IMR-90 (cell line): ENCODE data around the gene ESYT3. TPM values are rescaled to one million over a fixed set of nuclear protein-coding genes. Genes with fewer than 3 reads are reported as not detected.

Source experiments
- ATAC-seq: fragments of 200-7000 bp; cut with Tn5 transposase; 2 replicates; pipeline ENCODE4 v1.9.1; 2020; ENCODE audit warnings: low read depth, mild to moderate bottlenecking, moderate library complexity
- BruUV-seq: library from RNA; stranded (reverse); fragments of 400-500 nt; replicated peaks from 2 replicates; lab custom pipeline; 2021; lab: Mats Ljungman, UMichigan
- CTCF ChIA-PET: fragments of 300-600 bp; formaldehyde crosslinking; extraction: SDS; loops from one replicate; lab custom pipeline; 2021; ENCODE audit warnings: antibody characterized with exemption; lab: Yijun Ruan, JAX
- POLR2A ChIA-PET: fragments of 300-600 bp; sonication (Branson Sonifier 250); formaldehyde crosslinking; loops from one replicate; lab custom pipeline; 2022; ENCODE audit warnings: antibody characterized with exemption; ENCODE audit not compliant: unreplicated experiment; lab: Charles Lee
- DNase-seq: peaks from one replicate; pipeline ENCODE4 v3.0.0; 2013
- H2AFZ ChIP-seq: replicated peaks from 2 replicates; pipeline ENCODE3; 2013; ENCODE audit warnings: low read length, mild to moderate bottlenecking; ENCODE audit not compliant: poor library complexity
- H2AK5ac ChIP-seq: 2 replicates; pipeline ENCODE4 v1.6.1; 2013; ENCODE audit warnings: low read depth, low read length, inconsistent platforms
- H2AK9ac ChIP-seq: replicated peaks from 2 replicates; pipeline ENCODE3; 2013; ENCODE audit warnings: mild to moderate bottlenecking, low read depth, low read length, moderate library complexity; ENCODE audit not compliant: poor library complexity
- H2BK120ac ChIP-seq: 2 replicates; pipeline ENCODE4 v1.6.1; 2013; ENCODE audit warnings: low read depth, low read length, inconsistent platforms
- H2BK15ac ChIP-seq: 3 replicates; pipeline ENCODE4 v1.6.1; 2013; ENCODE audit warnings: low read depth, low read length, inconsistent platforms
- H2BK20ac ChIP-seq: 2 replicates; pipeline ENCODE4 v1.6.1; 2013; ENCODE audit warnings: low read depth, mild to moderate bottlenecking, inconsistent platforms, low read length, moderate library complexity
- H2BK5ac ChIP-seq: 2 replicates; pipeline ENCODE4 v1.6.1; 2013; ENCODE audit warnings: mild to moderate bottlenecking, low read depth, low read length, inconsistent platforms; ENCODE audit not compliant: poor library complexity, severe bottlenecking
- H3K14ac ChIP-seq: replicated peaks from 2 replicates; pipeline ENCODE4 v1.6.1; 2013; ENCODE audit warnings: low read depth, low read length, inconsistent platforms
- H3K18ac ChIP-seq: 2 replicates; pipeline ENCODE4 v1.6.1; 2013; ENCODE audit warnings: low read depth, low read length, control low read depth
- H3K23ac ChIP-seq: 2 replicates; pipeline ENCODE4 v1.6.1; 2013; ENCODE audit warnings: low read depth, low read length, inconsistent platforms
- H3K27ac ChIP-seq: 2 replicates; pipeline ENCODE4 v1.5.1; 2013; ENCODE audit warnings: mild to moderate bottlenecking, control low read depth, low read length; ENCODE audit not compliant: insufficient read depth
- H3K27me3 ChIP-seq: 2 replicates; pipeline ENCODE4 v1.6.1; 2013; ENCODE audit warnings: low read length; ENCODE audit not compliant: control insufficient read depth, insufficient read depth
- H3K36me3 ChIP-seq: 2 replicates; pipeline ENCODE4 v1.6.1; 2013; ENCODE audit warnings: low read length, mixed read lengths; ENCODE audit not compliant: control insufficient read depth, insufficient read depth
- H3K4ac ChIP-seq: 2 replicates; pipeline ENCODE4 v1.6.1; 2013; ENCODE audit warnings: low read depth, low read length, inconsistent platforms
- H3K4me1 ChIP-seq: 2 replicates; pipeline ENCODE4 v1.6.1; 2013; ENCODE audit warnings: low read length, mixed read lengths; ENCODE audit not compliant: control insufficient read depth, insufficient read depth
- H3K4me2 ChIP-seq: 2 replicates; pipeline ENCODE4 v1.6.1; 2013; ENCODE audit warnings: low read depth, mild to moderate bottlenecking, control low read depth, low read length, moderate library complexity
- H3K4me3 ChIP-seq: 2 replicates; pipeline ENCODE4 v1.5.1; 2013; ENCODE audit warnings: low read depth, mild to moderate bottlenecking, control low read depth, low read length, moderate library complexity; ENCODE audit not compliant: insufficient read depth
- H3K56ac ChIP-seq: 2 replicates; pipeline ENCODE4 v1.6.1; 2013; ENCODE audit warnings: low read length, inconsistent platforms; ENCODE audit not compliant: insufficient read depth; ENCODE audit errors: extremely low read depth
- H3K79me1 ChIP-seq, 2 experiments: 2 replicates each; pipeline ENCODE4 v1.6.1; 2013; ENCODE audit warnings: low read length in 2 of 2, inconsistent platforms in 1 of 2, low read depth in 1 of 2
- H3K9ac ChIP-seq: 2 replicates; pipeline ENCODE4 v1.6.1; 2013; ENCODE audit warnings: low read depth, low read length, control low read depth
- H3K9me1 ChIP-seq: 2 replicates; pipeline ENCODE4 v1.6.1; 2013; ENCODE audit warnings: low read length, inconsistent platforms; ENCODE audit not compliant: insufficient read depth
- H3K9me3 ChIP-seq: 2 replicates; pipeline ENCODE4 v1.6.1; 2013; ENCODE audit warnings: low read length; ENCODE audit not compliant: control insufficient read depth, insufficient read depth
- H4K20me1 ChIP-seq: 2 replicates; pipeline ENCODE4 v1.6.1; 2013; ENCODE audit warnings: low read length, inconsistent platforms; ENCODE audit not compliant: insufficient read depth
- H4K5ac ChIP-seq: 2 replicates; pipeline ENCODE4 v1.6.1; 2013; ENCODE audit warnings: mild to moderate bottlenecking, low read depth, low read length, control low read depth
- H4K8ac ChIP-seq, 2 experiments: 2 replicates each; pipeline ENCODE4 v1.6.1; 2013; ENCODE audit warnings: low read depth in 2 of 2, low read length in 2 of 2, control low read depth in 1 of 2, inconsistent platforms in 1 of 2
- H4K91ac ChIP-seq: 2 replicates; pipeline ENCODE4 v1.6.1; 2013; ENCODE audit warnings: low read depth, low read length, inconsistent platforms; ENCODE audit not compliant: insufficient read depth
- CHD1 ChIP-seq: IDR thresholded peaks from 2 replicates; pipeline ENCODE4 v1.6.1; 2012; ENCODE audit warnings: low read depth, low read length, improper control_type of control experiment
- NFE2L2 ChIP-seq: fragments of 150-350 bp; IDR thresholded peaks from 2 replicates; pipeline ENCODE4 v1.6.1; 2016; ENCODE audit warnings: low read depth, mild to moderate bottlenecking, low read length
- RFX5 ChIP-seq: IDR thresholded peaks from 2 replicates; pipeline ENCODE4 v1.8.0; 2012; ENCODE audit warnings: low read depth, mild to moderate bottlenecking, low read length, moderate library complexity
- SMC3 ChIP-seq: fragments of 150-350 bp; IDR thresholded peaks from 2 replicates; pipeline ENCODE4 v1.6.1; 2016; ENCODE audit warnings: low read depth, mild to moderate bottlenecking, antibody characterized with exemption, low read length, moderate library complexity
- WGBS, 2 experiments: methylation state at CpG; one replicate each; pipeline versions ENCODE4 v1.1.5 to v1.1.7; 2013; ENCODE audit warnings: missing lambda C conversion rate in 2 of 2; ENCODE audit not compliant: insufficient read length in 1 of 2; ENCODE audit errors: extremely low coverage in 2 of 2; 5-methylcytosine and 5-hydroxymethylcytosine counted together
- dilution Hi-C: fragments of 300-500 bp; cut with HindIII; formaldehyde crosslinking; loops from one replicate; pipeline ENCODE4 v1.14.3; 2018; ENCODE audit warnings: low sequenced_read_pairs; ENCODE audit not compliant: unreplicated experiment
- in situ Hi-C: fragments of 300-500 bp; cut with MboI; formaldehyde crosslinking; loops from 3 replicates; pipeline ENCODE4 v1.14.3; 2019; ENCODE audit warnings: low sequenced_read_pairs, inconsistent platforms, mixed read lengths
- intact Hi-C: fragments of 100-400 bp; cut with micrococcal nuclease; formaldehyde crosslinking; loops from 2 replicates; pipeline ENCODE4 v1.10.0; 2022
- polyA plus RNA-seq, 3 experiments: library from polyadenylated mRNA; depleted of rRNA; stranded (reverse); fragments of >200 nt; gene quantifications; 2 replicates each; pipeline ENCODE4 v1.2.3, GENCODE V29; 2012; ENCODE audit warnings: low replicate concordance in 1 of 3
- total RNA-seq: library from RNA; depleted of rRNA; stranded (reverse); fragments of >200 nt; gene quantifications from 2 replicates; pipeline ENCODE4 v1.2.3, GENCODE V29; 2012
- TF ChIP-seq, protein P1 (sequence below): conservative IDR thresholded peaks from 2 replicates; pipeline ENCODE4 v1.5.1; 2012; ENCODE audit warnings: mild to moderate bottlenecking, low read depth, low read length, improper control_type of control experiment

Gene ESYT3
- total and polyA plus RNA-seq, 2 of the 4 experiments (the other 2 are of a cell fraction), result under 0.01 to 0.02 TPM

DNA sequence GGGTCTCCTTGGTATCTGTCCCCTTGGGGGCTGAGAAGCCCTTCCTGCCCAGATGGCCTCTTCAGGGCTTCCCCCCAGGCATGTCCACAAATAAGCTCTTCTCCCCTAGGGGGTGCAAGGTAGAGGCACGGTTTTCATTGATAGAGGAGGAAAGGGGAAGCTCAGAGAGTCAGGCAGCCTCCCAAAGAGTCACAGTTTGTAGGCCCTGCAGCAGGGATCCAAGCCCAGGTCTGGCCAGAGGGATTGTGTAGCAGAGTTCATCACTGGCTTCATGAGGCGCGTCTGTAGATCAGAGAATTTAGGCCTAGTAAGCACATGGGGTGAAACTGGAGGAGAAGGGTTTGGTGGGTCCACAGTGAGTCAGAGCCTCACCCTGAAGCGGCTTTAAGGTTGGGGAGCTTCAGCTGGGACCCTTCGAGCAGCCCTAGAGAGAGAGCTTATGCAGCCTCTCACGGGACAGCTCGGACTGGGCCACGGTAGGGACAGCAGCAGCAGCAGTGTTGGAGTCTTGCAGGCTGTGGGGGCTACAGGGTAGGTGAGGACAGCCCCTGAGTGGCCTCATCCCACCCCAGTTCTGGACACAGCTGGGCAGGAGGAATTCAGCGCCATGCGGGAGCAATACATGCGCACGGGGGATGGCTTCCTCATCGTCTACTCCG lies 37.5 kb upstream of the ESYT3 start (continued):
- no peak for TF ChIP-seq NFE2L2
- TF ChIP-seq, protein P1, sequence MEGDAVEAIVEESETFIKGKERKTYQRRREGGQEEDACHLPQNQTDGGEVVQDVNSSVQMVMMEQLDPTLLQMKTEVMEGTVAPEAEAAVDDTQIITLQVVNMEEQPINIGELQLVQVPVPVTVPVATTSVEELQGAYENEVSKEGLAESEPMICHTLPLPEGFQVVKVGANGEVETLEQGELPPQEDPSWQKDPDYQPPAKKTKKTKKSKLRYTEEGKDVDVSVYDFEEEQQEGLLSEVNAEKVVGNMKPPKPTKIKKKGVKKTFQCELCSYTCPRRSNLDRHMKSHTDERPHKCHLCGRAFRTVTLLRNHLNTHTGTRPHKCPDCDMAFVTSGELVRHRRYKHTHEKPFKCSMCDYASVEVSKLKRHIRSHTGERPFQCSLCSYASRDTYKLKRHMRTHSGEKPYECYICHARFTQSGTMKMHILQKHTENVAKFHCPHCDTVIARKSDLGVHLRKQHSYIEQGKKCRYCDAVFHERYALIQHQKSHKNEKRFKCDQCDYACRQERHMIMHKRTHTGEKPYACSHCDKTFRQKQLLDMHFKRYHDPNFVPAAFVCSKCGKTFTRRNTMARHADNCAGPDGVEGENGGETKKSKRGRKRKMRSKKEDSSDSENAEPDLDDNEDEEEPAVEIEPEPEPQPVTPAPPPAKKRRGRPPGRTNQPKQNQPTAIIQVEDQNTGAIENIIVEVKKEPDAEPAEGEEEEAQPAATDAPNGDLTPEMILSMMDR, result no peak

DNA sequence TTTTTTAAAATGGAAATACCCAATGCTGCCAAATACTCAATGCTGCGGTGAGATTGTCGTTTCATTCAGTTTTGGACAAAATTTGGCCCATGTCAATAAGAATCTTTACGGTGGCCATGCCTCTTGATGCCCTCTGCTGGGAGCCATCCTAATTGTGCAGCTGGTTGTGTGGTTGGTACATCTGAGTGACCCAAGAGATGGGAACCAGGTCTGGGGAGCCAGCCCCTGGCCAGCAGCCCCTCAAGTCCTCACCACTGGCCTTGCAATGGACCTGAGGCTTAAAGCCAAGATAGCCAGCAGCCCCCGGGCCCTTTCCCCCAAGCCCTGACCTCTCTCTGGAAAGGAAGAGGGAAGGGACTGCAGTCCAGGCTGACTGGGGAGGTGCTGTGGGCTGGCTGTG lies 36.4 kb upstream of the ESYT3 start:
- H4K20me1 ChIP-seq, result no peaks in the 10 kb centered on the region; the same call in 1 of the 2 replicates
- H3K56ac ChIP-seq, result no peak overlapping the region
- no peak overlapping the region for H3K9ac ChIP-seq
- H4K5ac ChIP-seq, result no peak overlapping the region
- H2AK5ac ChIP-seq, result no peak overlapping the region
- no peak overlapping the region for H3K4ac ChIP-seq
- no peak overlapping the region for H3K4me2 ChIP-seq
- H3K79me1 ChIP-seq, result peaks cover 5 to 22% of the 10 kb centered on the region in 2 experiments; a peak in 2 of 4 replicates
- dilution Hi-C loops, result no loop called here
- no peaks in the 10 kb centered on the region; the same call in 1 of the 2 replicates for H3K9me1 ChIP-seq
- no peak overlapping the region for H4K8ac ChIP-seq
- TF ChIP-seq NFE2L2 (no peak), CHD1 (no peak), RFX5 (no peak), SMC3 (0 out of 2 replicates have a peak, but pooled peaks have one; percentile 15)
- TF ChIP-seq, protein P1, result no peak
- no peak overlapping the region for H3K27ac ChIP-seq
- no peak for ATAC-seq
- no peak overlapping the region for H3K18ac ChIP-seq
- H2BK120ac ChIP-seq, result no peak overlapping the region
- BruUV-seq, result no TSS peak
- H3K27me3 ChIP-seq, result no peaks in the 10 kb centered on the region
- H3K23ac ChIP-seq, result no peak overlapping the region
- peaks cover 21% of the 10 kb centered on the region for H3K36me3 ChIP-seq
- no peak overlapping the region for H2AFZ ChIP-seq
- H2BK15ac ChIP-seq, result no peak overlapping the region
- in situ Hi-C loops, result no loop called here
- WGBS, 2 experiments, result no CpG with 5 or more reads among the region's 4 CpGs
- POLR2A ChIA-PET, result no interaction called here
- H3K9me3 ChIP-seq, result no peaks in the 10 kb centered on the region
- H3K14ac ChIP-seq, result no peak overlapping the region
- H3K4me3 ChIP-seq, result no peak overlapping the region
- CTCF ChIA-PET, result interaction anchor here (1.3 to 1.5 kb wide), 2 partner anchors 14 to 20 kb away, joined by 3 to 8 read pairs; no protein-coding TSS in a partner anchor
- H2BK5ac ChIP-seq, result no peak overlapping the region
- no peaks in the 10 kb centered on the region for H3K4me1 ChIP-seq
- intact Hi-C loops, result no loop called here
- H2AK9ac ChIP-seq, result no peak overlapping the region
- no peak for DNase-seq
- H2BK20ac ChIP-seq, result no peak overlapping the region
- no peak overlapping the region for H4K91ac ChIP-seq
